GM10847 (cell line): ENCODE data around the gene BTBD6.

ENCODE experiments used
- POLR2A ChIP-seq: IDR thresholded peaks from 2 replicates; pipeline ENCODE4 v1.6.1; 2011; ENCODE audit not compliant: insufficient read length; ENCODE audit errors: extremely low read depth

Gene BTBD6

DNA sequence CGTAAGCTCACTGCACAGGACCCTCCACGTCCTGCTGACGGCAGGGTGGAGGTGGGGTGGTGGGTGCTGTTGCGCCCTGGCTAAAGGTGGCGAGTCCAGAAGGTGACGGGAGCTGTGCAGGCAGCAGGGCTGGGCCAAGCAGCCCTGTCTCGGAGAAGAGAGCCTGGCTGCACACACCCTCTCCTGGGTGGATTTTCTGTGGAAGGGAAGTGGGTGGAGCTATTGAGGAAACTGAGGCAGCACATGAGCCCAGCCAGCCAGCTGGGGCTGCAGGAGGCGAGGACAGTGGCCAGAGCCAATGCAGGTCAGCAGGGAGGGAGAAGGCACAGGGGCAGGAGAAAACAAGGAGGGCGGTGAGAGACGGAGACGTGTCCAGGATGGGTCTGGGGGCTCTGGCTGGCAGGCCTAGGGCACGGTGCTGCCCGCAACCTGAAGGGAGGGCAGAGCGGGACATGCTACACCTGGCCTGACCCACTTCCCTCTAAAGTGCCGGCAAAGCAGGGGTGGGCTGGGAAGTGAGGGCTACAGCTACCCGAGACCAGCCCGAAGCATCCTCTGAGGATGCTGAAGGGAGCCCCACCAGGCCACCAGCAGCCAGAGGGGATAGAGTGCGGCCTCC is 20.5 kb downstream of the BTBD6 start:
- no peak for TF ChIP-seq POLR2A

DNA sequence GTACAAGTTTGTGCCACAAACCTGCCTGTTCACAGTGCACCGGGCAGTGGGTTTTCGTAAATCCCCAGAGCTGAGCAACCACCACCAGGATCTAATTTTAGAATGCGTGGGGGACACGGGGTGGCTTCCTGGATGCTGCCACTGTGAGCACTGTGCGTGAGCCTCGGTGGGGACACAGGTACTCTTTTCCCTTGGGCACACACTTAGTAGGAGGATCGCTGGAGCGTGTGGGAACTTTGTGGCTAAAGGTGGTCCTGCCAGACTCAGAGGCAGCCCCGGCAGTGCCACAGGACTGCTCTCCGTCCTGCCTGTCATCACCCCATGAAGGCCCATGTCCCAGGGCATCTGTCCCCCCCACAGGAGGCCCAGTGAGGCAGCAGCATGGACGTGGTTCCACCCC is 21.1 kb downstream of the BTBD6 start:
- no peak for TF ChIP-seq POLR2A

DNA sequence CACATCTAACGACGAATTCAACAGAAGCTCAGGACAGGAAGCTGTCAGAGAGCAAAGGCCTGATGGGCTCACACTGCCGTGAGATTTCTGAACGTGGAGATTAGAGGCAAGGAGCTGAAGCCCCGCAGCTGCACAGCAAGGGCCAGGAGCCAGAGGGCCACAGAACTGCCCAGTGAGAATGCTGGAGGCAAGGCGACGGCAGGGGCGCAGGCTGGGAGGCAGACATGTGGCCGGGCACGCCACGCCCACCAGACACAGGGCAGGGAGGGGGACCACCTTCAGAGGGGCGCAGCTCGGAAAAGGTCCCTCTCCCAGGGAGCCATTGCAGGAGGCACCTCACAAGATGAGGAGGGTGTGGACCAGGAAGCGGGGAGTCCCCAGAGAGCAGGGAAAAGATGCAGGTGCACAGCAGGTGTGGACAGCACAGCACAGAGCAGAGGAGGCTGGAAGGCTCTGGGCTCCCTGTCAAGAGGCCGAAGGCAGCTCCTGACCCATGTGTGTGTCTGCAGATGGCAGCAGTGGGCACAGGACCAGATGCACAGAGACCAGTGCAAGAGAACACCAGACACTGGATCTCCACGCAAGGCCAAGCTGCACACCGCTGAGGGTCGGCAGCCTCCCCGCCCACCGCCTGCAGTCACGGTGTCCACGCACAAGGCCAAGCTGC is 23.0 kb downstream of the BTBD6 start:
- no peak for TF ChIP-seq POLR2A

DNA sequence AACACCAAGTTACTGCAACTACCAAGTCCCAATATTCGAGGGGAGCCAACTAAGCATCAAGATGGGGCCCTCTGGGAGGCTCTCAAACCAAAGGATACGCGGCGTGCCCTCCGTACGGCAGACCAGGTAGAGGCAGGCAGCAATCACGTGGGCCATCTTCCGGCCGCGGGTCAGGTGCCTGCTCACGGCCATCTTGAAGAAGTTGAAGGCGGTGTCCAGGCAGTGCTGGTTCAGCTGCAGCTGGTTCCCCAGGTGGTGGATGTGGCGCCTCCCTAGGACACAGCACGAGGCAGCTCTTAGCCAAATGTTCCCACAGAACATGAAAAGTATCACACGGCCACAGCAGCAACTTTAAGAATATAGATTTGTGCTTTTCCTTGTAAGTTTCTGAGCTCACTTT is 24.3 kb downstream of the BTBD6 start:
- no peak for TF ChIP-seq POLR2A

DNA sequence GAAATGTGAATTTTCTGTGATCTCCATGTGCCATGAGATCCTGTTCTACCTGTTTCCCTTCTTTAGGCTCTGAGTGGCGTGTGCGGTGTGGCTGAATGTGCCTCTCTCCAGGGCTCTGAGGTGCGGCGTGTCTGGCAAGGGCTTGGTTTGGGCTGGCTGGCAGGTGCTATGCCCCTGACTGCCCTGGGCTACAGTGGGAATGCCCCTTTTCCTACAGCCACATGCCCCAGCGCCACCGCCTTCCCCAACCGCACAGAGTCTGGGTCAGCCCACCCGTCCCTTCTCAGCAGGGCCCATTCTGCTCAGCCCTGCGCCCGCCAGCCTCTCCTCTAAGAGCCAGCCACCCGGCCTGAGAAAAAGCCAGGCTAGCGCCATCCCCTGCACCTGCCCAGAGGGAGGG is 24.7 kb downstream of the BTBD6 start:
- no peak for TF ChIP-seq POLR2A

- TF ChIP-seq POLR2A, result no peak
These were observed 26.3 kb downstream of the BTBD6 start for GRCh38 chr14:105274637-105275036.

DNA sequence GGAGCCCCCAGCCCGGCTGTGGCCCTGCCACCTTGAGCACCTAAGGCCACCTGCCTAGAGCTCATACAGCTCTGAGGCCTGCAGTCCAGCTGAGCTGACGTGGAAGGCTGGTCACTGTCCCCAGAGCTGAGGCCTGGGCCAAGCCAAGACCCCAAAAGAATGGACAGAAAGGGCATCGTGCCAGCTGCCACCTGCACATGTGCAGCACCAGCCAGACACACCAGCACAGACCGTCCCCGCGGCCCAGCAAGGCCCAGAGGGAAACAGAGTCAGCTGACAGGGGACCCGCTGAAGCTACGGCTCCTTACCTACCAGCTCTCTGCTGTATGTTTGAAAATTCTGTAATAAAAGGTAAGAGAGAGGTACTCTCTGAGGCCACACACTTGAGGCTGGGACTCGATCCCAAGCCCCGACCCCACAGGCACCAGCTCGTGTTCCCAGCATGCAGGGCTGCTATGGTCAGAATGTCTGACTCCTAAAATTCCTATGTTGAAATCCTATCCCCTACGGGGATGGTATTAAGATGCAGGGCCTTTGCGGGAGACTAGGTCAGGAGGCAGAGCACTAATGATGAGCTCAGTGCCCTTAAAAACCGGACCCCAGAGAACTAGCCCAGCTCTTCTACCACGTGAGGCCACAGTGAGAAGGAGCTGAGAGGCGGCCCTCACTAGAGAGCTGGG is 27.1 kb downstream of the BTBD6 start:
- no peak for TF ChIP-seq POLR2A

GRCh38 chr14:105279642-105280361 is 31.5 kb downstream of the BTBD6 start:
- TF ChIP-seq POLR2A, result no peak

GRCh38 chr14:105280525-105280924 is 32.2 kb downstream of the BTBD6 start:
- no peak for TF ChIP-seq POLR2A

GRCh38 chr14:105281371-105282097 is 33.2 kb downstream of the BTBD6 start:
- TF ChIP-seq POLR2A, result no peak

GRCh38 chr14:105282098-105282725 is 33.9 kb downstream of the BTBD6 start:
- no peak for TF ChIP-seq POLR2A

GRCh38 chr14:105283028-105283427 is 34.7 kb downstream of the BTBD6 start:
- TF ChIP-seq POLR2A, result no peak

DNA sequence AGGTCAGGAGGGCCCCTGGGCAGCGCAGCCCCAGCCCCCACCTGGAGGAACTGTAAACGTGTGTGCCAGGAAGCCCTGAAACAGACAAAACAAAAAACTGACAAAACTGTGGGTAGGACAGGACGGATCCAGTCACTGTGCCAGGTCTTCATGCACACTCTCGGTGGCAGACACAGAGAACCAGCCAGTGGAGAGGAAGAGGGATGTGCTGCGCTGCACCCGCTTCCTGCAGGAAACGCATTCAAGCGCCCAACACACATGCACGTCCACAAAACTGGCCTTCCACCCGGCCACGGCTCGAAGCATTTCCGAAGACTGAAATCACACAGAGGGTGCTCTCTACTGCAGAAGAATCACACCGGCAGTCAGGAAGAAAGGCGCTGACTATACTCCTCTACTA is 35.6 kb downstream of the BTBD6 start:
- no peak for TF ChIP-seq POLR2A

GRCh38 chr14:105285174-105285573 is 36.8 kb downstream of the BTBD6 start:
- TF ChIP-seq POLR2A, result no peak

DNA sequence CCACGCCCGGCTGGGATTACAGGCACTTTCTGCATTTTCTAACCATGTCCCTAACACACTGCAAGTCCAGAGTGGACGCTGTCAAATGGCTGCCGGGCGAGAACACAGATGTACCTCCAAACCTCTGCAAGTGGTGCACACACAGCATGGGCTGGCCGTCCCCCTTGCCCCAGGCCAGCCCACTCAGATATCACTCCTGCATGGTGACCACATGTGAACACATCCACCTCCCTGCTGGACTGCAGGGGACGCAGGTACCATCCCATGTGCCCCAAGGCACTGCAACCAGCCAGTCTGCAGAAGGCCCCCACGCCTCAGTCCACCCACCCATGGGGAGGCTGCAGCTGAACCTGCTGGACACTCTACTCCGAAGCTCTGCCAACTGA is 38.4 kb downstream of the BTBD6 start:
- no peak for TF ChIP-seq POLR2A
